BLaER1 treated with 17β-estradiol and CSF1 and Interleukin-3, amounts not matched to agents 10 nM and 100 nM (cell line): ENCODE results near the gene USP17L18.
"Not testable (repeated sequence)": the region's sequence is repeated elsewhere in the genome, so short reads cannot be mapped to it uniquely, and the experiment has no call there.

Experiments
- H3K27ac ChIP-seq, 11 experiments: shearing (Covaris generic); formaldehyde crosslinking; 2 replicates each; pipeline ENCODE4 v1.8.1; 2022
- H3K27me3 ChIP-seq, 11 experiments: shearing (Covaris generic); formaldehyde crosslinking; 2 replicates each; pipeline ENCODE4 v1.8.1; 2022
- H3K36me3 ChIP-seq, 11 experiments: shearing (Covaris generic); formaldehyde crosslinking; 2 replicates each; pipeline ENCODE4 v1.8.1; 2022
- H3K4me1 ChIP-seq, 10 experiments: shearing (Covaris generic); formaldehyde crosslinking; 2 replicates each; pipeline ENCODE4 v1.8.1; 2022
- H3K4me2 ChIP-seq, 11 experiments: shearing (Covaris generic); formaldehyde crosslinking; 2 replicates each; pipeline ENCODE4 v1.8.1; 2022
- H3K4me3 ChIP-seq, 10 experiments: shearing (Covaris generic); formaldehyde crosslinking; 2 replicates each; pipeline ENCODE4 v1.8.1; 2022
- H3K9ac ChIP-seq, 11 experiments: shearing (Covaris generic); formaldehyde crosslinking; 2 replicates each; pipeline ENCODE4 v1.8.1; 2022
- H3K9me3 ChIP-seq, 11 experiments: shearing (Covaris generic); formaldehyde crosslinking; replicated peaks in 1 of 11; 2 replicates each; pipeline ENCODE4 v1.8.1; 2022
- H4K20me1 ChIP-seq, 11 experiments: shearing (Covaris generic); formaldehyde crosslinking; 2 replicates each; pipeline ENCODE4 v1.8.1; 2022

Gene USP17L18

DNA sequence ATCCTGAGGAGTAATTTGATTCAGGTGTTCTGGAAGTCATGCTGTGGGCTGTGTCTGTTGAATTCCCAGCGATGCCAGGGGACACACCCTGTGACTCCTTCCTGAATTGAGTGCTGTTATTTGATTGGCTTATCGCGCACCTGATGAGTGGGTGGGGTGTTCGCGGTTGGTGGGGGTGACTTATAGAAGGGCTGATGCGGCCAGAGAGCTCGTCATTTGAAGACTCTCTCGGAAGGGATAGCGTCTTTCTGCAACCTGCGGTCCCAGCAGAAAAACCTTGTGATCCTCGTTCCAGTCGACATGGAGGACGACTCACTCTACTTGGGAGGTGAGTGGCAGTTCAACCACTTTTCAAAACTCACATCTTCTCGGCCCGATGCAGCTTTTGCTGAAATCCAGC, 18.9 kb downstream of the USP17L18 start, which contains the start of gene USP17L22:
Gene USP17L22 (plus strand): TSS at position 301 of the 400 bp plus-strand sequence. CDS start 0 bp downstream, at position 301.
- H3K27me3 ChIP-seq, H3K36me3 ChIP-seq, H3K9me3 ChIP-seq, H4K20me1 ChIP-seq, H3K4me2 ChIP-seq, H3K27ac ChIP-seq, H3K9ac ChIP-seq, H3K4me3 ChIP-seq, H3K4me1 ChIP-seq: not testable (repeated sequence)

DNA sequence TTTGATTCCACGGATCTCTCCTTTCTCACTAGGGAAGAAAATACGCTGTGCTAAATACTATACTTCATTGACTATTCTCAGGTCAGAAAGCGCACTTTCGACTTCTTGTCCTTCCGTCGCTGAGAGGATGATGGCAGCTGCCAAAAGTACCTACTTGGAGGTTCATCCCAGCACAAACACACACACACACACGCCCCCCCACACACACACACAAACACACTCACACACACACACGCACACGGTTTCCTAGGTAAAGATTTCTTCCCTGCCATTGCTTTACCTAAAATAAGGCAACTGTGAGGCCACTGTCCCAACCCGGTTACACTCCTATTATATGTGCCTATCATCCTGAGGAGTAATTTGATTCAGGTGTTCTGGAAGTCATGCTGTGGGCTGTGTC, 23.3 kb downstream of the USP17L18 start:
- H3K4me3 ChIP-seq, H3K36me3 ChIP-seq, H4K20me1 ChIP-seq, H3K9ac ChIP-seq, H3K9me3 ChIP-seq, H3K27ac ChIP-seq, H3K4me1 ChIP-seq, H3K27me3 ChIP-seq, H3K4me2 ChIP-seq: not testable (repeated sequence)
